ENCODE results near the gene SCD5.

DNA sequence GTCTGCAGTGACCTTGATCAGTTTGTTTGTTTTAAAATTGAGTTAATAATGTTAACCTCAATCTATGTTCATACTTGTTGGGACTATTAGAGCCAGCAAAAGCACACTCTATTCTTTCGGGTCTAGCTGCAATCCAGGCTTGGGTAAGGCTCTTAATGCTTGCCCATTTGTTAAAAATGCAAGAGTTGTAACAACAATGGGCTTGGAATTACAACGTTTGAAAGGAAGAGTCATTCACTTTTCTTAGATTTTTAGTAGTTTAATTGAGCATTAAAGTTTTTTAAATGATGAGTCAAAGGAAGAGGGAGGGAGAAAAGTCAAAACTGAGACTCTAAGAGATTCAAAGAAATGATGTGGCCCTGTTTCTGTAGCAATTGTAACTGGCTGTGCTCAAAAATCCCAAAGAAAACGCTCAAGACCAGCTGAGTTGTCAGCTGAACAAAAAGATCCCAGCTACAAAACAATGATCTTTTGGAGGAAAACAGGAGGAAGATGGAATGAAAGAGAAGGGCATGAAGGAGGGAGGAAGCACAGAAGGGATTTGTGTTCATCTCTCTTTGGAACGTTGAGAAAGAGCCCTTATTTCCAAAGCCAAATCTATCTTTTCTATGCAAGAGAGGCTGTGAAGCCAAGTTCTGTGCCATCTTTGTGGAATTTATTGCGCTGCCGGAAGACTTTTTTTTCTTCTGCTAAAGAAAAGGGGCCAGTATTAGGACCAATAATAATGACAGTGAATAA is 5.5 kb downstream of the SCD5 start:
- TF ChIP-seq, protein P1, sequence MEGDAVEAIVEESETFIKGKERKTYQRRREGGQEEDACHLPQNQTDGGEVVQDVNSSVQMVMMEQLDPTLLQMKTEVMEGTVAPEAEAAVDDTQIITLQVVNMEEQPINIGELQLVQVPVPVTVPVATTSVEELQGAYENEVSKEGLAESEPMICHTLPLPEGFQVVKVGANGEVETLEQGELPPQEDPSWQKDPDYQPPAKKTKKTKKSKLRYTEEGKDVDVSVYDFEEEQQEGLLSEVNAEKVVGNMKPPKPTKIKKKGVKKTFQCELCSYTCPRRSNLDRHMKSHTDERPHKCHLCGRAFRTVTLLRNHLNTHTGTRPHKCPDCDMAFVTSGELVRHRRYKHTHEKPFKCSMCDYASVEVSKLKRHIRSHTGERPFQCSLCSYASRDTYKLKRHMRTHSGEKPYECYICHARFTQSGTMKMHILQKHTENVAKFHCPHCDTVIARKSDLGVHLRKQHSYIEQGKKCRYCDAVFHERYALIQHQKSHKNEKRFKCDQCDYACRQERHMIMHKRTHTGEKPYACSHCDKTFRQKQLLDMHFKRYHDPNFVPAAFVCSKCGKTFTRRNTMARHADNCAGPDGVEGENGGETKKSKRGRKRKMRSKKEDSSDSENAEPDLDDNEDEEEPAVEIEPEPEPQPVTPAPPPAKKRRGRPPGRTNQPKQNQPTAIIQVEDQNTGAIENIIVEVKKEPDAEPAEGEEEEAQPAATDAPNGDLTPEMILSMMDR (IDR thresholded peaks at IDR 0.05; ENCODE audit: insufficient read depth, low read length): no peak
- TF ChIP-seq, protein P2, sequence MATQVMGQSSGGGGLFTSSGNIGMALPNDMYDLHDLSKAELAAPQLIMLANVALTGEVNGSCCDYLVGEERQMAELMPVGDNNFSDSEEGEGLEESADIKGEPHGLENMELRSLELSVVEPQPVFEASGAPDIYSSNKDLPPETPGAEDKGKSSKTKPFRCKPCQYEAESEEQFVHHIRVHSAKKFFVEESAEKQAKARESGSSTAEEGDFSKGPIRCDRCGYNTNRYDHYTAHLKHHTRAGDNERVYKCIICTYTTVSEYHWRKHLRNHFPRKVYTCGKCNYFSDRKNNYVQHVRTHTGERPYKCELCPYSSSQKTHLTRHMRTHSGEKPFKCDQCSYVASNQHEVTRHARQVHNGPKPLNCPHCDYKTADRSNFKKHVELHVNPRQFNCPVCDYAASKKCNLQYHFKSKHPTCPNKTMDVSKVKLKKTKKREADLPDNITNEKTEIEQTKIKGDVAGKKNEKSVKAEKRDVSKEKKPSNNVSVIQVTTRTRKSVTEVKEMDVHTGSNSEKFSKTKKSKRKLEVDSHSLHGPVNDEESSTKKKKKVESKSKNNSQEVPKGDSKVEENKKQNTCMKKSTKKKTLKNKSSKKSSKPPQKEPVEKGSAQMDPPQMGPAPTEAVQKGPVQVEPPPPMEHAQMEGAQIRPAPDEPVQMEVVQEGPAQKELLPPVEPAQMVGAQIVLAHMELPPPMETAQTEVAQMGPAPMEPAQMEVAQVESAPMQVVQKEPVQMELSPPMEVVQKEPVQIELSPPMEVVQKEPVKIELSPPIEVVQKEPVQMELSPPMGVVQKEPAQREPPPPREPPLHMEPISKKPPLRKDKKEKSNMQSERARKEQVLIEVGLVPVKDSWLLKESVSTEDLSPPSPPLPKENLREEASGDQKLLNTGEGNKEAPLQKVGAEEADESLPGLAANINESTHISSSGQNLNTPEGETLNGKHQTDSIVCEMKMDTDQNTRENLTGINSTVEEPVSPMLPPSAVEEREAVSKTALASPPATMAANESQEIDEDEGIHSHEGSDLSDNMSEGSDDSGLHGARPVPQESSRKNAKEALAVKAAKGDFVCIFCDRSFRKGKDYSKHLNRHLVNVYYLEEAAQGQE (IDR thresholded peaks at IDR 0.05; ENCODE audit: insufficient replicate concordance, low read depth): no peak

Measured in HL-60 (cell line).